Brain pericyte (primary cell): Measurements from ENCODE around the gene AATK.
"Not testable (repeated sequence)": the region's sequence is repeated elsewhere in the genome, so short reads cannot be mapped to it uniquely, and the experiment has no call there.

ENCODE experiments used
- DNase-seq: peaks from one replicate; pipeline ENCODE4 v3.0.0-alpha.2; 2012; ENCODE audit warnings: low read depth, low spot score

Gene AATK

DNA sequence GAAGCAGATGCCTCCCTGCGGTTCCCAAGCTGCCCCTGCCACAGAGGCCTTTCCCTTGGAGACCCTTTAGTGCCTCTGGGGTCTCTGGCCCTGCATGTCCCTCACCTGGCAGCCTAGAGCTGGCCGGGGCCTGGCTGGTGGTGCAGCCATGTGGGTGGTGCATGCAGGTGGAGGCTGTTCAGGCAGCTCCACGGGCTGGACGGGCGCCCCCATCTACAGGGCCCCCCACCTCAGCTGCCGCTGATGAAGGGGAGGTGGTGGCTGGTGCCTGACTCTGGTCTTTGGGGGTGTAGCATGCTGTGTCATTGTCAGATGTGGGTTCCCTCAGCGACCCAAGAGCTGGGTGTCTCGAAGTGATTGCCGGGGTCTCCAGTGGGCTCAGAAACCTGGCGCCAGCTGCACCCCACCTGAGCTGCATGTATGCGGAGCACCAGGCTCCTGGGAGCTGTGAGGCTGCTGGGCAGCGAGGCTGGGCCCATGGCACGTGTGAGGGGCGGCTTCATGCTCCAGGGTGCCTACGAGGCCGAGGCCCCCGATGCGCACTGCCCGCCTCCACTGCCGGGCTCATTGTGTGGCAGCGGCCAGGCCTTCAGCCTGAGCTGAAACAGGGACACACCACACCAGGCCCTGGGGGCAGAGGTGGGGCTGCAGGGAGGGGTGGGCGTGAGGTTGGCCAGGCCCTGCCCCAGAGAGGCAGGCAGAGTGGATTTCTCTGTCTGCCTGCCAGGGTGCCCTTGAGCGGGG lies 74.1 kb downstream of the AATK start:
- no peak for DNase-seq

DNA sequence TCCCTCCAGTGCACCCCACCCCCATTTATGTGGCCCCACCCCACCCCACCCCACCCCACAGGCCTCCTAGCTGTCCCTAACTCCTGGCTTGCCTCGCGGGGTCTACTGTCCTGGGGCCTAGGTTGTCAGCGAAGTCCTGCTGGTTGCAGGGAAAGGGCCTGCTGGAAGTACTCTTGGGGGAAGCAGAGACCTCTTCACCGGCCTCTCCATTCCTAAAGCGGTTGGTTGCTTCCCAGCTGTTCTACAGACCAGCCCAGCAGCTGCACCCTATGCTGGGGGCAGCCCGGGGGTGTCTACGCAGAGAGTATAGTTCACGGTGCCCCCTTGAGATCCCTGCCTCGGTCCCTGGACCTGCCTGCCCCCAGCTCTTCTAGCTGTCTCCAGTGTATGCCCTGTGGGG lies 74.9 kb downstream of the AATK start:
- DNase-seq: no peak

DNA sequence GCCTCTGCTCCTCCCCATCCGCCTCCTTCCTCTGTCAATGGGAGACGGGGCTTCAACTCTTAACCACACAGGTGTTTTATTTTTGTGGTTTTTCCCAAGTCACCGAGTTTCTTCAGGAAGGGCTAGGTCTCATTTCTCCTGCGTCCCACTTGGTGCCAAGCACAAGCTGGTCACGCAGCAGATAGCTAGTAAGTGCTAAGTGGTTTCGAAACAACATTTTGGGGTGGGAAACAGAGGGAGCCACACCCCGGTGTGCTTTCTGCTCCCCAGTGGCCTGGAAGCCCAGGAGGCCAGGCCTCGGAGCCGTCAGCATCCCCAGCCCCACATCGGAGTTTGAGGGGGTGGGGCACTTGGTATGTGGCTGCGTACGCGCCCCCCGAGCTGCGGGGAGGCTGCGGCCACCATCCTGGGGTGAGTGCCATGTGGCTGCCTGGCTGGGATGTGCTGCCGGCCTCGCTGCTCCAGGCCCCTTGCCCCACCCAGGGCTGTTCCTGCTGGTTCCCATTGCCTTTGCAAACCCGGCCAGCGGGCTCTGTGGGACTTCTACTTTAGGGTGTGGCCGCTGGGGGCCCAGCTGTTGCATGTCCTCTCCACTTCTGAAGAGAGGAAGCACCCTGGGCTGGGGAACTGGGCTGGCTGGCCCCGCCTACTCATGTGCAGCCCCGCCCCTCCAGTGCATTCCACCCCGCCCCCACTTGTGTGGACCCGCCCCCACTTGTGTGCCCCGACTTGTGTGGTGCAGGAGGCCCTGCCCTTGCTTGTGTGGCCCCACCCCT lies 75.5 kb downstream of the AATK start:
- no peak for DNase-seq

DNA sequence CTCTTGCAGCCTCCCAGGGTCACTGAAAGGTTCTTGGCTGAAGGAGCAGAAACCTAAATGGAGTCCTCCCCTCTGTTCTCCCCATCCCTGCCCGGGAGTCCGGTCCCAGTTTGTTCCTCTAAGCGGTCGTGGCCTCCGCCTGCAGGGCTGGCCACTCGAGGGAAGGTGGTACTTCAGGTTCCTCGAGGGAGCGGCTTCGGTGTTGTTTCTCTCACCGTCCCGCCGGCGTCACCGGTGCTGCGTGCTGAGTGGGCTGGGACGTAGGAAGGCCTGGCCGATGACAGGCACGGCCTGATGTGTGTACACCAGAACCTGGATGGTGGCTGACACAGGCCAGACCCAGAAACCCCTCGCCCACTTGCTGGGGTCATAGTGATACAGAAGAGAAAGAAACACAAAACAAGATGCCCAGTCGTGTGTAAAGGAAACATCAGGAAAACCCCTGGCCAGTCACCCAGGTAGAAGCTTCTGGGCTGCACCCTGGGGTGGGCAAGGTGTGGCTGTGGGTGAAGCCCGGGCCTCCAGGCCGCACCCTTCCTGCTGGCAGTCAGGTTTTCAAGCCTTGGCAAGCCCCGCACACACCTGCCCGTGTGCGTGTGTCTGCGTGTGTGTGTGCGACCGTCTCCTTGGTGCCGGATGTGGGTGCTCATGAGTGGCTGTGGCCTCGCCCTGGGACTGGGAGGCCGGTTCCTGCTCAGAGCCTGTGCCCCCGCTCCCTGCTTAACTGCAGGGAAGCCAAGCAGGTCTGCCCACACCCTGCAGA lies 79.1 kb downstream of the AATK start:
- DNase-seq: no peak

DNA sequence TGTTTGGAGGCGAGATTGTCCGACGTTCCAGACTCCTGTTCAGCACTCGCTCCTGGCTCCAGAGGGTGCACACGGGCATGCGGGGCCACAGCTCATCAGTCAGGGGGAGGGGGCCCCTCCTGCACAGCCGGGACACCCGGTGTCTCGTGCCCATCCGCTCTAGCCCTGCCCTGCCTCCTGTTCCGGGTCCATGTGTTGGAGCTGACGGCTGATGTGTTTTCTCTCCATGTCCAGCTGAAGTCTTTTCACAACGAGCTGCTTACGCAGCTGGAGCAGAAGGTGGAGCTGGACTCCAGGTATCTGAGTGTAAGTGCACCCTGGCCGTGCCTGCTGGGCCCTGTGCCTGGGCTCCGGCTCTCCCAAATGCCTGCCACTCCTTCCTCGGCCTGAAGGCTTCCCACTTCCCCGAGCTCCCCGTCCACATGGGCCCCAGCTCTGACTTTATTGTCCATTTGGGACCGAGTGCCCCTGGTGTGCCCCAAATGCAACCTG lies 80.6 kb downstream of the AATK start:
- DNase-seq: no peak

DNA sequence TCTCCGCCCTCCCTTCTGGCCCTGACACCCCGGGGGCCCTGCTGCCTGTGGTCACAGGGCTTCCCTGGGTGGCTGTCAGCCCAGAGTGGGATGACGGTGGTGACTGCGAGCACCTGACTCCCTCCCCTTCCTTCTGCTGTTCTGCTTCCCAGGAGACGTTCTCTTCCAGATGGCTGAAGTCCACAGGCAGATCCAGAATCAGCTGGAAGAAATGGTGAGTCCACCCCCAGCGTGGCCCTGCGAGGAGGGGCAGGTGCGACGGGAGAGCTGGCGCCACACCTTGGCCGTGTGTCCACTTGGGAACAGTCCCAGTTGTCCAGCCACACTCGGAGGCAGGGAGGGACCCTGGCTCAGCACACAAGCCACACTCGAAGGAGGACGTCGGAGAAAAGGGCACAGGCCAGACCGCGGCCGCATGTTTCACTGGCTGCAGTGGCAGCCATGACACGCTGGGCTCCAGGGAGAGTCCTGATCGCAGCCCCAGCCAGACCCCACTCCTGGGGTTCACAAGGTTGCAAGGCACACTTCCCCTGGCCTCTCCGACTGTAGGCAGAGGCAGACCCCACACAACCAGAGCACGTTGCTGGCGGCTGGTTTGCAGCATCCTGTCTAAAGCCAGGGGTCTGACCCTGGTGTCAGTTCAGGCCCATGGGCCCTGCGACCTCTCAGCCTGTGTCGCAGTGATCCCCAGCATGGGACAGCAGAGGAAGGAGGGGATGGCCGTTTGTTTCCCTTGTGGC lies 81.2 kb downstream of the AATK start:
- no peak for DNase-seq

DNA sequence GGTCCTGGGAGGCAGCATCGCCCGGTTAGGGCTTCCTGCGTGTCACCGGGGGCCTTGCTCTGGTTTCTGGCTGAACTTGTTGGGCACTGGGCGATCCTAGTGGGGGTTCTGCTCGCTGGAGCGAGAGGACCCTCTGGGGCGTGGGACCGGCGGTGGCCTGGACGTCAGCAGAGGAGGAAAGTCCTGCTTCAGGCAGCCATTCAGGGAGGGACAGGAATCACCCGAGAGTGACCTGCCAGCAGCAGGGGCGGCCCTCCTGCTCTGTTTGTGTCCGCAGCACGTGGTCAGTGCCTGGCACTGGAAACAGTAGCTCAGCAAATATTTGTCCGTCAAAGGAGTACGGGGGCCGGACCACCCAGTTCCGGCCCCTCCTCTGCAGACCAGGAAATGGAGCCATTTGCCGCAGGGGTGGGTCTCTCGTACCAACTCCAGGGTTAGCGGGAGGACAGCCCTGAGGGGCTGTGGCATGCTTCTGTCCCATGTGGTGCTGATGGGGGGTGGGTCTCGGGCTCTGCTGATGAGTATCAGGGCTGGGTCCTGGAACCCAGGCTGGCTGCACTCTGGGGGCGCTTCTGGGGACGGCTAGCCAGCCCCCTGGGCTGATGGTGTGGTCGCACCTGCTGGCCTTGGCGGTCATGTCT lies 82.8 kb downstream of the AATK start:
- peak; percentile 65 for DNase-seq

DNA sequence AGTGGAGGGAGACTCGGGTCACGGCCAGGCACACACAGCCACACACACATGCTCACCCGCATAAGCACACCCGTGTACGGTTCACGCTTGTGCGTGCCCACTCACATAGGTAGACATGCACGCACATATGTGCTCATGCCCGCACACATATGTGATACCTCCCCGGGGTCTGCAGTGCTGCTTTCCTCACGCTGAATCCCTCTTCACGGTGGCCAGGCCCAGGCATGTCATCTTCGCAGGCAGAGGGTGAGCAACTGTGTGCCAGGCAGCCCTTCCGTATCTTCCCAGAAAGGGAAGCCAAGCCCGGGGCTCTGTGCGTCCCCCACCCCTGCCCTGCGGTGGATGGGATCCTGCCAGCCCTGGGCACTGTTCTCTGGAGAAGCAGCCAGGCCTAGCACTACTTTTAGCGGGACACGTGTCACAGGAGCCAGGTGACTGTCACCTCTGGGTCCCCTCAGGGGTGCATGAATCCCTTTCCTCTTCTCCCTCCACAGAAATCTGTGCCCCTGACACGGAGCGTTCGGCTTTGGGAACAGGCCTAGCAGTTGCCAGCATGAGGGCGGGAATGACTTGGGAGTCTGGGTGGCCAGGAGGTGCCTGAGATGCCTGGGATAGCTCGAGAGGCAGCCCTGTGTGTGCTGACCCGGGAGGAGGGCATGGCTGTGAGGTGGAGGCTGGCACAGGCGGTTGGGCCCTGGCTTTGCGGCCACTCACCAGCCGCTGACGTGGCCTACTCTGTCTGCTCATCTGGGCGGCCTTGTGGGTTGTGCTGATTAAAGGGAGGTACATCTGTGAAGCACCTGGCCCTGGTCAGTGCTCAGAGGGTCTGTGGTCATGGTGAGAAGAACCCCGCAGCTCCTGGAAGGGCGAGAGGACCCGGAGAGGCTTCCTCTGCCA lies 83.6 kb downstream of the AATK start:
- DNase-seq: no peak

DNA sequence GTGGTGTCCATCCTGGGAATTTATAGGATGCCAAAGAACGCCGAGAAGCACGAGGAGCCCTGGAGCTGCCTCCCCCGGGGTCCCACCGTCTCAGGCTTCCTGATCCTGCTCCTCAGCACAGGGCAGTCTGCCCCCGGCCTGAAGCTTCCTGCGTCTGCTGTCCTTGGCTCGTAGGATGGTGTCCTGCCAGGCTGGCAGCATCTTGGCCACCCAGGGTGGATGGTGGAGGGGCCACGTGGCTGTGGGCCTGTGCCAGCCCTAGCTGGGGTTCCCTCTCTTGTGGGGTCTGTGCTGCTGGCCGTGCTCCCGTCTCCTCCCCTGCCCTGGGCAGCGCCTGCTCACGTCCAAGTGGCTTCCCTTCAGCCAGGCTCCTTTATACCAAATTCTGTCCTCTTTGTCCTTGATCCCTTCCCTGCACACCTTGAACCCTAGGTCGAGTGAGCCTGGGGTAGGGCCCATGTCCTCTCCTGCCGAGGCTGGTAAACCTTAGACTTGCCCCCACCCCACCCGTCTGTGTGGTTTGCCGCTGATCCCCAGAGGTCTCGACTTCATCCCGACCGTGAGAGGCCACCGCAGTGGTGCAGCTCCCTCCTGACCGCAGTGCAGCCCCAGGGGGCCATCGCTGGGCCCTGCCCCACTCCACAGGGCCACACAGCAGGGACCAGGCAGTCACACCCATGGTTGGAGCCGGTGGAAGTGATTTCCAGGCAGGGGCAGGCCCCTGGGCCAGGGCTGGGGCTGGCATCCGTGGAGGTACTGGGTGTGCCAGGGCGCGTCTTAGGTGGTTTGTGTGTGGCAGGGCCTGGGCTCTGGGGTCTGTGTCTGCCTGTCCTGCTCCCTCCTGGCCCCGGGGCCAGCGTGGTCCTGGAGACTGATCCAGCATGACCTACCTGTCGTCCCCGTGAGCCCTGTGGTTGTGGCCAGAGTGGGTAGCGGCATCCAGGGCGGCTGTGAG lies 84.5 kb downstream of the AATK start:
- DNase-seq: no peak

DNA sequence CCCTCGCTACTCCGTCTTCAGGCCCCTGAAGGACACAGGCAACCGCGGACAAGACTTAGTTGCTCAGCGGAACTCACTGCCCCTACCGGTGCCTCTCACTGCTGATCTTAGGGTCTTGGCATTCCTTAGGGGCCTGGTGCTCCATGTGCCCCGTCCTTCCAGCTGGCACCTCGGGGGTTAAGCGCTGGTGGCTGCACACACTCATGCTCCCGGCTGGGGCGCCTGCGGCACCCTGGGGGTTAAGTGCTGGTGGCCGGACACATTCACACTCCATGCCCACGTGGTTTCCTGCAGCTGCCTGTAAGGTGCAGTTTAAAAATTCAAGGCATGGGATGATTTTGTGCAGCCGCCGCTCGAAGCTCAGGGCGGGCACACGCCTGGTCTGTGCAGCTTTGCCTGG lies 86.0 kb downstream of the AATK start:
- no peak for DNase-seq

DNA sequence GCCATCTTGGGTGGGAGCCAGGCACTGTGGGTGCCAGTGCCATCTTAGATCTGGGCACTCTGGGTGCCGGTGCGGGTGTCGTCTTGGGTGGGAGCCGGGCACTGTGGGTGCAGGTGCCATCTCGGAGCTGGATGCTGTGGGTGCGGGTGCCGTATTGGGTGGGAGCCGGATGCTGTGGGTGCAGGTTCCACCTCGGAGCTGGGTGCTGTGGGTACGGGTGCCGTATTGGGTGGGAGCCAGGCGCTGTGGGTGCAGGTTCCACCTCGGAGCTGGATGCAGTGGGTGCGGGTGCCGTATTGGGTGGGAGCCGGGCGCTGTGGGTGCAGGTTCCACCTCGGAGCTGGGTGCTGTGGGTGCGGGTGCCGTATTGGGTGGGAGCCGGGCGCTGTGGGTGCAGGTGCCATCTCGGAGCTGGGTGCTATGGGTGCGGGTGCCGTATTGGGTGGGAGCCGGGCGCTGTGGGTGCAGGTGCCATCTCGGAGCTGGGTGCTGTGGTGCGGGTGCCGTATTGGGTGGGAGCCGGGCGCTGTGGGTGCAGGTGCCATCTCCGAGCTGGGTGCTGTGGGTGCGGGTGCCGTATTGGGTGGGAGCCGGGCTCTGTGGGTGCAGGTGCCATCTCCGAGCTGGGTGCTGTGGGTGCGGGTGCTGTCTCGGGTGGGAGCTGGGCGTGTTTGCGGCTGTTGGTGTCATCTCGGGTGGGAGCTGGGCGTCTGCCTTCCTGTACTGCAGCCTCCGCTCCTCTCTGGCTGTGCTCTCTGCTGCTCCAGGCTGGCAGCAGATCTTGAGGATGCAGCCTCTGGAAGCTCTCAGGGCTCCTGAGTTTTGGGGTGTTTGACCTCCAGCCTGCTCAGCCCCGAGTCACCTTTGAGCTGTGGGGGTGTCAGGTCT lies 87.8 kb downstream of the AATK start:
- DNase-seq: not testable (repeated sequence)

DNA sequence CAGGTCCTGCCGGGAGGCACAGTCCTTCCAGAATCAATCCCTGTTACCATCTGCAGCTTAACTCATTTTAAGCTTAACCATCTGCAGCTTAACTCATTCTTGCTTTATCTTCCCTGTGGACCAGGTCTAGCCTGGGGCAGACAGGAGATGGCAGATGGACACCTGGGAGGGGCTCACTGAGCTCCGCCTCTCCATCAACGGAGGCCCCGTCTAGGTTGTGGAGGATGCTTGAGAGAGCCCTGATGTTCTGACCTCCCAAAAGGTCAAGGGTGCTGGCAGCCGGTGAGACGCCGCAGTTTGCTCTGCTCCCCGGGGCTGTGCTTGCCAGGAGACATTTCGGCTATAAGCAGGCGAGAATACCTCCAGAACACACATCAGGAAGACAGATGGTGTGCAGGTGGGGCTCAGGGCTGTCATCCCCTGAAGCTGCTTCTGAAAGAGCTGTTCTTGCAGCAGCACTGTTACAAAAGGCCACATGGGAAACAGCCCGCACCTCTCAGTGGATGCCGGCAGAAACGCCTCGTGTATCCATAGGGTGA lies 89.8 kb downstream of the AATK start:
- no peak for DNase-seq

DNA sequence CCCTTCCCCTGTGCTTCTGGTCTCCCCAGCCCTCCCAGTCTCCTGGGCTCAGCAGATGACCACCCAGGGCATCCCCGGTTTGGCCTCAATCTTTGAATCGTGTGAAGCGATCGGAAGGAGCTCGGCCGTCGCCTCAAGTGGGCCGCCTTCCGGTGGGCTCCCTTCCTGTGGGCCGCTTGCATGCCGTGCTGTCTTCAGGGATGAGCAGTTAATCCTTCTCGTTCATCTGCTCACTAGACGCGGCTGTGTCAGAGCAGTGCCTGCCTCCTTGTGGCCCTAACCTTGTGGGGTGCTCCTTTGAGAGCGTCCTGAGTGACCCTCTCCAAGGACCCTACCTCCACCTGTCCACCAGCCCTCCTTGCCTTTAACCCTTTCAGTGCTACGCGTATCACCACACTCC lies 90.7 kb downstream of the AATK start:
- no peak for DNase-seq

DNA sequence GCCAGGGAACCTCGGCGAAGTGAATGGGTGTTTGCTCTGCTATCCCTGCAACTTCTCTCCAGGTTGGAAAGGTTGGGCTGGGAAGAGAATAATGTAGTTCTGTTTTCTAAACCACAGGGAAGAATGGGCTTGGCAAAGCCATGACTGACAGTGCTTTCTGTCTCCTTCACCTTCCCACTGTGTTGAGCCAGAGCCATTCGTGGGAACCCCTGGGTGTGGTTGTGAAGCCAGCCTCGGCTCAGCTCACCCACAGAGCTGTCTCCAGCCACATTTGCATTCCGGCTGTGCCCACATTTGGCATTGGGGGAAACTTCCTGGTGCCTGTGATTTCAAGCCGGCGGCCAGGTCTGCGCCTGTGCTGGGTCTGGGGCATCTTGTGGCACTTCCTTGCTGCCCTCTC lies 91.1 kb downstream of the AATK start:
- DNase-seq: no peak

DNA sequence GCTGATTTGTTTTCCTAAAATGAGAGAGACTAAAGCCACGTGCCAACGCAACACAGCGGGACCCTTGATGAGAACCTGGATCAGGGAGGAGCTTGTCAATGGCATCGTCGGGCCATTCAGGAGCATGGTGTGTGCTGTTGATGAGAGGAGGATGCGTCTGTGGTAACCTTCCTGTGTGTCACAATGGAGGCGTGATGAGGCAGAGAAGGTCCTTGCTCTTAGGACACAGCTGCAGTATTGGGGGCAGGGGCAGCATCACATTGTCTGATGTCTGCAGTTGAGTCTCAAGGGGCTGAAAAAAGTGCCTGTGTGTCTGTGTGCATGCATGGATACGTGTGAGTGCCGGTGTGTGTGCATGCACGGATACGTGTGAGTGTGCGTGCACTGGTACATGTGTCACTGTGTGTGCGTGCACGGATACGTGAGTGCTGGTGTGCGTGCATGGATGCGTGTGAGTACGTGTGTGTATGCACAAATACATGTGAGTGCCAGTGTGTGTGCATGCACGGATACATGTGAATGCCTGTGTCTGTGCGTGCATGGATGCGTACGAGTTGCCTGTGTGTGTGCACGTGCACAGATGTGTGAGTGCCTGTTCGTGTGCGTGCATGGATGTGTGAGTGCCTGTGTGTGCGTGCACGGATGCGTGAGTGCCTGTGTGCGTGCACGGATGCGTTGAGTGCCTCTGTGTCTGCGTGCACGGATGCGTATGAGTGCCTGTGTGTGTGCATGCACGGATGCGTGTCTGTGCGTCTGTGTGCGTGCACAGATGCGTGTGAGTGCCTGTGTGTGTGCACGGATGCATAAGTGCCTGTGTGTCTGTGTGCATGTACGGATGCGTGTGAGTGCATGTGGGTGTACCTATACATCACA lies 91.8 kb downstream of the AATK start:
- no peak for DNase-seq
